Stimulated activated CD4-positive, alpha-beta T cell treated with anti-CD3 and anti-CD28 coated beads, Interleukin-4, amount 100 ng/mL, for 48 hours (primary cell): Measurements from ENCODE around the gene LTK.

Experiments used
- DNase-seq, 2 donors: peaks; one replicate each; pipeline ENCODE4 v3.0.0-alpha.2; 2020; ENCODE audit warnings: low read depth in 2 of 2

The LTK gene

DNA sequence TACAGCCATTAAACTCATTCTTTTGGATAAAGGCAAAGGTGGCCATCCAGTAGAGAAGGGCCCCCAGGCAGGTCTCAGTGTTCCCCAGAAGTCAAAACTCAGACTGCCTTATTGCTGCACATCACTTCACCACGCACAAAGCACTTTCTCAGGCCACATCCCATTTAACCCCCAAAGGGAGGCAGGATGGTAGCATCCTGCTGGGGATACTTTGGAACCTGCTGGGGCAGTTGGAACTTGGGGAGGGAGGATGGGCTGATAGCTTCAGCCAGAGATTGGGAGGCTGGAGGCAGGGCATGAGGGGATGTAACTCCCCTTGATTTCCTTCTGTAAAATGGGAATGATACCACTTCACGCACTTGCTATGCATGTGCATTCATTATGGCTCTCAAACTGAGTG, 15.0 kb downstream of the LTK start:
- DNase-seq = no peak

DNA sequence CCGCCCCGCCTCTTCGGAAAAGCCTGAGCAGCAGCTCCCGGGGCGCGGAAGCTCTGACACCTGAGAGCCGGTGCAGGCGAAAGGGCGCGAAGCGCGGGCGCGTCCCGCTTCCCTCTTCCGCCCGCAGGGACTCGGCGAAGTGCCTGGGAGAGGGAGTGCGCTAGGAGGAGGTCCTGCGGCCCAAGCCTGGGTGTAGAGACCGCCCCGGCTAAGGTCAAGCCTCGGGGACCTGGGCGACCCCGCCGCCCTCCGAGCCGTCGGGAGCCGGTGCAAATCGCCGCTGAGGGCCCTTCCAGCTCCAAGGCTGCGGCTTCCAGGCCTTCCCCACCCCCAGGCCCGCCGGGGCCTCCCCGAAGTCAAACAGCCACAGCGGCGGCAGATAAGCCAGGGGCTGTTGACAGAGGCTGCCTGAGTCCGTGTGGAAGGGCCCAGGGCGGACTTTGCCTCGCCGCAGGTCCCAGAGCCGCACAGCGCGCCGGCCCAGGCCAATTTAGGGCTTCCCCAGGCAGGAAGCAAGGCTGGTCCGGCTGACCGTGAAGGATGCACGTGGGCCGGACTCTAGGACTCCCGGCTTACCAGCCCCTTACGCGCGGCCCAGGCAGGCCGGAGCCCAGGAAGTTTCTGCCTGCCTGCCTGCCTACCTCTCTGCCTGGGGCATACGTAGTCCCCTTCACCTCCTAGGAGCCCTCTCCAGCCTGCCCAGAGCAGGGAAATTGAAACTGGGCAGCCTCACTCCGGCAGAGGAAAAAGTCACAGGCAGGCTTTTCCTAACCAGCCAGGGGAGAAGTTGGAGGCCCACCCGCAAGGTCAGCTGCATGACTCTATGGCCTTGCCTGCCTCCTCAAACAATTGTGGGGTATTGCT, 17.7 kb downstream of the LTK start:
- DNase-seq = no peak

DNA sequence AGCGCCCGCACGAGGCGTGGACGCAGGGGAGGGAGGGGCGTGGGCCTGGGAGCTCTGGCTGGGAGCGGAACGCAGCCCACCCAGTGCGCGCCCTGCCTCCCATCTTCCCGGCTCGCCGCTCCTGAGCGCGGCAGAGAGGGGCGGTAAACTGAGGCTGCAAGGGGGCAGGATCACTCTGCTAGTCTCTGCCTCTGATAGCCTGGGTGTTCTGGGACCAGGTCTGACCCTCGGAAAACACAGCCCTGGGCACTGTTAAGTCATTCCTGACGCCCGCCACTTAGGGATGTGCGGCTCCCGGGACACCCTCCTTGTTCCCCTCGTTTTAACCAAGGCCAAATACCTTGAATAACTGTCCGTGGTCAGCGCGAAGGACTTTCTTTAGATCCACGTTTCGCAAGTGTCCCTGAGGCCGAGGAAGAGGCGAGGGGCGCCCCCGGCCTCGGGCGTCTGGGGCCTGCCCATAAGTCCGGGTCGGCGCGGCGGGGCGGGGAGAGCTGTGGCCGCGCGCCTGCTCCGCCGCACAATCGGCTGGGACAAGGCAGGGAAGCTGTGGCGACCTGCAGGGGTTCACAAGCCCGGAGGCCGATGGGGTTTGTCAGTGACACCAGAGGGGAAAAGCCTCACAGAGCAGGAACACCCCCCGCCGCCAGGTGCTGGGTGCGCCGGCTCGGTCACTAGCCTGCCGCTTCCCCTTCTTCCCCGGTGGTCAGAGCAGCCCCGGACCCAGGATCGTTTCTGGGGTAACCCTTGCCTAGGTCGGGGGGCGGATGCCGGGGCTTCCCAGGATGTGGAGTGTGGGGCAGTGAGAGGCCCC, 18.5 kb downstream of the LTK start:
- DNase-seq = no peak

DNA sequence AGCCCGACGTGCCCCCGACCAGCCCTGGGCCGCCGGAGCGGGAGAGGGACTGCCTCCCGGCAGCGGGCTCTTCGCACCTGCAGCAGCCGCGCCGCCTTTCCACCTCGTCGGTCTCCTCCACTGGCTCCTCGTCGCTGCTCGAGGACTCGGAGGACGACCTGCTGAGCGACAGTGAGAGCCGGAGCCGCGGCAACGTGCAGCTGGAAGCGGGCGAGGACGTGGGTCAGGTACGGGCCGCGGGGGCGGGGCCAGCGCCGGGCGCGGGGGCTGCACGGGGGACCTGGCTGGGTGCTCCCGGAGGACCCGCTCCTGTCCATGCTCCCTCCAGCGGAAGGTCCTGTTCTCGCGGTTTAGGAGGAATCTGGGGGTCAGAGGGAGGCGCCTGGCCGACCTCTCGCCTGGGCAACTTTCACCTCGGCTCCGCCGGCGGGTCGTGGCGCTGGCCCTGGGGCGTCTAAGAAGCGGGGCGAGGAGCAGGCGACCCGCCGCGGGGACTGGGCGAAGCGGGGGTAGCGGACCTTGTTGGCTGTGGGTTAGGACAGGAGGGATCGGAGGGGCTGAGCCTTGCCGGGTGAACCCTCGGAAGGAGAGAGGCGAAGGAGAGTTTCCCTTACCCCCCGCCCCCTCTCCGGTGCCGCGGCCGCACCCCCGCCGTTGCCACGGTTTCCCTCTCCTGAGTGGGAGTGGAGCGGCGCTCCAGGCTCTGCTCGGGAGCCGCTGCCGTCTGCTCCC, 19.3 kb downstream of the LTK start:
- no peak for DNase-seq

DNA sequence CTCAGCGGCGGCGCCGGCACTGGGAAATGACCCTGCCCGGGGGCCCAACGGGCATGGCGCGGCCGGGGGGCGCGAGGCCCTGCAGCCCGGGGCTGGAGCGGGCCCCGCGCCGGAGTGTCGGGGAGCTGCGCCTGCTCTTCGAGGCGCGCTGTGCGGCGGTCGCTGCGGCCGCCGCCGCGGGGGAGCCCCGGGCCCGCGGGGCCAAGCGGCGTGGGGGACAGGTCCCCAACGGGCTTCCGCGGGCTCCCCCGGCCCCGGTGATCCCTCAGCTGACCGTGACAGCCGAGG, 19.8 kb downstream of the LTK start:
- no peak for DNase-seq

DNA sequence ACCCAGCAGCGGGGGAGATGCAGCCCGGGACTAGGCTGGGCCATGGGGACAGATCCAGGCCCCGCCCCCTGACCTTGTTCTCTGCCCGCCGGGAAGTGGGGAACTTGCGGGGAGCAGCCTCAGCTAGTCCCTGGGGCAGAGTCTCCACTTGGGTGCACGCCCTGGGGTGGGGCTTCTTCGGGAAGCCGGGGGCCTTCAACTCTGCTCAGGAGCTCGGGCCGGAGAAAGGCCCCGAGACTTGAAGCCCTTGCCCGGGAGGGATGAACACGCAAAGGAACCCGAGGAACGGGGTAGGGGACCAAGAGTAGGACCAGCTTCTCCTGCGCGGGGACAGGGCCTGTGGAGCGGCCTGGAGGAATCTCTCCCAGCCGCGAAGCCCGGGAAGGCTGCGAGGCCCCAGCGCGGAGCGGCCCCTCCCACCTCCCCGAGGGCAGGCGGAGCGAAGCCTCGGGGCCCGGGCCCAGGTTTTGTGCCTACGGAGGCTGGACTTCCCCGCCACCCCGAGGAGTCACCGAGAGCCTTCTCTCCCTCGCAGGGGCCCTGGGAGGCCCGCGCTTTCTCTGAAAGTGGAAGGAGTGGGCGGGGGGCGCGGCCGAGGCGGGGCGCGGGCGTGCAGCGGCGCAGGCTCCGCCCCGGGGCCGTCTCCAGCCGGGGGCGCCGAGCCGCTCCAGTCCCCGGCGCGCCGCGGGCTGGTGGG, 20.3 kb downstream of the LTK start, which contains the start of gene ITPKA:
TSS of gene ITPKA (plus strand) at position 670 of the 697 bp plus-strand sequence. CDS start 54 bp downstream, outside the sequence.
- DNase-seq = peak; percentile 86 to 87

DNA sequence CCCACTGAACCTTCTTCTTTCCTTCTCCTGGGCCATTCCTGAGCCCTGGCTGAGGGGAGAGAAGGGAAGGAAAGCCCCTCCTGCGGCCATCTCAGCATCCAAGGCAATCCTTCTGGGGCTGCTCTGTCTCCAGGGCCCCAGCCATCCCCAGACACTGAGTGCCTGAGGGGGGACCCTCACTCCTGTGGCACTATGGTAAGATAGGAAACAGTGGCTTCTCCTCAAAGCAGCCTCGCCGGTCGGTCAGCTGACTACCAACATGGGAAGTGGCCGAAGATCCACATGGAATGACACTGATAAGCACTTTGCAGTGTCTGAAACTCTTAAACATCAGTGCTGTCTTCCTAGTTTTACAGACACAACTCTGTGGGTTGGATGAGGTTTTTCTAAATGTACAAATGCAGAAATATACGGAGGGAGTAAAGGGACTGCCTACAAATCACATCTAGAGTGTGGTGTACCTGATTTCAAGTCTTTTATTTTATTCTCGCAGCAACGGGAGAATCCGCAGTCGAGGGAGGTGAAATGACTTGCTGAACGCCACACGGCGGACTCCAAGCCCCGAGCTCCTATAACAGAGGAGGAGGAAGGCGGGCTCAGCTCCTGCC, 20.9 kb downstream of the LTK start:
- DNase-seq = no peak

DNA sequence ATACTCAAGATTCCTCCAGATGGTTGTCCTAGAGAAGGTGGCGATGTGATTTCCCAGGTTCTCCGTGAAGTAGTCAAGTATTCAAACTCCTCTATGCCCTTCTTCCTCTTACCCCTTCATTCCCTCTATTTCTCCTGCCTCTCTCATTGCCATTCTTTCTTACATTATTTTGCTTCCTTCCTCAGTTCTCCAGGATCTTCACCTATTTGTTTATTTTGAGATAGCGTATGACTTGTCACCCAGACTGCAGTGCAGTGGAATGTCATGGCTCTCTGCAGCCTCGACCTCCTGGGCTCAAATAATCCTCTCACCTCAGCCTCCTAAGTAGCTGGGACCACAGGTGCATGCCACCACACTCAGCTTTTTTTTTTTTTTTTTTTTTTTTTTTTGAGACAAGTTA, 21.7 kb downstream of the LTK start:
- no peak for DNase-seq

DNA sequence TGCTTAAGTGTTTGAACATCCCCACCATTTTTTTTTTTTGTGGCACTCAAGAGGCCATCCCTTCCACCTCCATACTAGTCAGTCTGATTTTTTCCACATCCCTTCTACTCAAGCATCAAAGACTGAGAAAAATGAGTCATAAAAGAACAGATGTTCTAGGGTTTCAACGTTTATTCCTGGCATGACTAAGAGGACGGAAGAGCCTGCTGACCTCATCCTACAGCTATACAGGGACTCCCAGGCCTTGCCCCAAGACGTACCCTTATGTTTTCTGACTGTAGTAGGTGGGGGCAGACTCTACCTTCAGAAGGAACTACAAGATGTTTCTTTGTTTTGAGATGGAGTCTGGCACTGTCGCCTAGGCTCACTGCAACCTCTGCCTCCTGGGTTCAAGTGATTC, 23.3 kb downstream of the LTK start:
- DNase-seq = no peak

DNA sequence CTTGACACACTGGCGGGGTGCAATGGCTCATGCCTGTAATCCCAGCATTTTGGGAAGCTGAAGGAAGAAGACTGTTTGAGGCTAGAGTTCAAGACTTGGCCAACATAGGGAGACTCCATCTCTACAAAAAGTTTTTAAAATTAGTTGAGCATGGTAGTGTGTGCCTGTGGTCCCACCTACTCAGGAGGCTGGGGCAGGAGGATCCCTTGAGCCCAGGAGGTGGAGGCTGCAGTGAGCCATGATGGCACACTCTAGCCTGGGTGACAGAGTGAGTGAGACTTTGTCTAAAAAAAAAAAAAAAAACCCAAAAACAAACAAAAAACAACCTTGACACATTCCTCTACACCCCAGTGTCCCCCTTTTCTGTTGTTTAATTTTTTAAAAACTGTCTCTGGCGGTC, 24.0 kb downstream of the LTK start:
- DNase-seq = no peak

DNA sequence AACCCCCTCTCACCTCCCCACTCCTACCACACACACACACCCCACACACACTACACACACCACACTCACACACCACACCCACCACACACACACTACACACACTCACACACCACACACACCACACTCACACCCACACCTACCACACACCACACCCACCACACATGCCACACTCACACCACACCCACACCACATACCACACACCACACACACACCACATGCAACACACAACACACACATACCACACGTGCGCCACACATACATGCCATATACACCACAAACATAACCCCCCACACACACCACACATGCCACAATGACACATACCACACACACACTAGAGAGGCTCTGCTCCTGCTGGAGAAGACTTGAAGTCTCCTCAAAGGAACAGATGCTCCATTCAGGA, 25.8 kb downstream of the LTK start:
- DNase-seq = no peak

DNA sequence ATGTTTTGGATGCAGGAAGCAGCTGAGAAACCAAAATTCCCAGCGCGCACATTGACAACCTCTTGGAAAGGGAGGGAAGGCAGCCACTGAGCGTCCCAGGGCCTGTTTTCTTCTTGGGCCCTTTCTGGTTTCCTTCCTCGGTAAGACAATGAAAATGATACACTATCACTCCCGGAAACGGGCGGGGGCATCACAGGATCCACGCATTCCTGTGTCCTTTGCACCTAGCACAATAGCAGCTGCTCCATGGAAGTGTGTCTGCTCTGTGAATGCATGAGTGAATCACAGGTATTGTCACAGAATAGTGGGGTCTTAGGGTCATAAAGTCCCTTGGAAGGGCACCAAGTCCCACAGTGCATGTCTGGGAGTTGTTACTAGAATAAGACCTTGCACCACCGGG, 26.2 kb downstream of the LTK start:
- DNase-seq = no peak

DNA sequence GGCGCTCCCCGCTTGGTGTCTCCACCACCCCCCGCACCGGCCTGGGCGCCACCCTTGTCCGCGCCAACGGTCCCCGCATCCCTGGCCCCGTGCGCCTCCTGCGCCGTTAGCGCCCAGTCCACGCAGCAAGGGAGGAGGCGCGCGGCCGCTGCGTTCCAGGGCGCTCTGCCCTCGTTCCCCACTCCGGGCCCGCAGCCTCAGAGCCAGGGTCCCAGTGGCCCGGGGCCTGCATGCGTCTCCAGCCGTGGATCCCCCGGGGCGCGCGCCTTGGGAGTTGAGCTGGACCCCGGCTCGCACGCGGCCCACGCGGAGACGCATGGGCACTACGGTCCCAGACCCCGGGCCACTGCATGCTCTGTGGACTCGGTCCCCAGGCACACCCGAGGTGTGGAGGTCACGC, 27.3 kb downstream of the LTK start:
- DNase-seq = no peak

DNA sequence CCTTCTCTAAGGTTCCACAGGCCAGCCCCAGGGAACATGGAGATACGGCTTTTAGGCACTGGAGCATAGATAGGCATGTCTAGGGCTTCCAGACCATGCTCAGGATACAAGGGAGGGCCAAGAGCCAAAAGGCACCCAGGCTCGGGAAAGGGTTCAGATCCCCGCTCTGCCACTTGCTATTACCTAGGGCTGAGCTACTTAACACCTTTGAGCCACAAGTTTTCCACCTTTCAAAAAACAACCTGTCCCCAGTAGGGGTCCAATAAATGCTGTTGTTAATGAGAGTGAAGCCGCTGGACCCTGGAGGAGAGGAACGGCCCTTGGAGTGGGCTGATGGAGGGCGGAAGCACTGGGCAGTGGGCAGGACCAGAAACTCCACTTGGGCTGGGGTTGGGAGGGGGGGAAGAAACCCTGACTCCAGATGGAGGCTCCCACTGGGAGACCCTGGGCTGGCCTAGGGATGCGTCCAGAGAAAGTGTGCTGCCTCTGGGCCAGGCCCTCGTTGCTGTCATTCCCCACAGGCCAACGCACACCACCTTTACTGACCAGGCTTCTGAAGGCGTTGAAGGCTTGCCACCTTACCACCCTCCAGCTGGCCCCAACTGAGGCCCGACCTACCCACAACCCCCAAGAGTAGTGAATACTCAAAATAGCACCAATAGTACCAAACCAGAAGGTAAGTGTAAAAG, 28.5 kb downstream of the LTK start:
- no peak for DNase-seq

DNA sequence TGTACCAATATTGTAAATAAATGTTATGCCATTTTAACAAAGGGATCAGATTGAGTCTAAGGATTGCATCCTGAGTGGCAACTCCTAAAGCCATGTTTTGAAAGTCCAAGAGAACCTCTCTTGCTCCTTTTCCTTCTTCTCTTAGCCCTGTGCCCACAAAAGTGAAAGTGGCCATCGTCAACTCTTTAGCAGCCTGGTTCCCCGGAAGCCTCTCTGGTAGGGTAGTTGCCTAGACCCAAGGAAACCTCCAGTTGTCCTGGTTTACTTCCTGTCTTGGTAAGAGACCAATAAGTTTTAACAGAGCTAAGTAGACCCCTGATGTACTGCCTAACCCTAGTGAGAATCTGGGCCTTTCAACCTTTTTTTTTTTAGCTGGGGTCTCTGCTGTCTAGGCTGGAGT, 30.1 kb downstream of the LTK start:
- DNase-seq = no peak

DNA sequence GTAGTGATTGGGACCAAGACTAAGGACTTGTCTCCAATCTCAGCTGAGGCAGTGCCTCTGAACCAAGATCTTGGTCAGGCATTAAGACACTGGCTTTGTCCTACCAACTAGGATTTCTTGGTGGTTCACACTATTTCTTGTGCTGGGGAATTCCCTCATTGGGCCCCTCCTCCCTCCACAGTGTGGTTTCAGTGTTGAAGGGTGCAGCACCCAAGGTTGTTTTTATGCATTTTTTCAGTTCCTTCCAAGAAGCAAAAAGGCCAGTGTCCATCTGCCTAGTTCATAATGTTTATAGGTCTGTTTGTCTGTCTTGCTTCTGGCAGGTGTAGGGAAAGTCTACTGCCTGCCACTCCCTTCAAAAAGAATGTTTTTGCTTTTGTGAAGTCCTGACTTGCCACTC, 30.5 kb downstream of the LTK start:
- DNase-seq = no peak

DNA sequence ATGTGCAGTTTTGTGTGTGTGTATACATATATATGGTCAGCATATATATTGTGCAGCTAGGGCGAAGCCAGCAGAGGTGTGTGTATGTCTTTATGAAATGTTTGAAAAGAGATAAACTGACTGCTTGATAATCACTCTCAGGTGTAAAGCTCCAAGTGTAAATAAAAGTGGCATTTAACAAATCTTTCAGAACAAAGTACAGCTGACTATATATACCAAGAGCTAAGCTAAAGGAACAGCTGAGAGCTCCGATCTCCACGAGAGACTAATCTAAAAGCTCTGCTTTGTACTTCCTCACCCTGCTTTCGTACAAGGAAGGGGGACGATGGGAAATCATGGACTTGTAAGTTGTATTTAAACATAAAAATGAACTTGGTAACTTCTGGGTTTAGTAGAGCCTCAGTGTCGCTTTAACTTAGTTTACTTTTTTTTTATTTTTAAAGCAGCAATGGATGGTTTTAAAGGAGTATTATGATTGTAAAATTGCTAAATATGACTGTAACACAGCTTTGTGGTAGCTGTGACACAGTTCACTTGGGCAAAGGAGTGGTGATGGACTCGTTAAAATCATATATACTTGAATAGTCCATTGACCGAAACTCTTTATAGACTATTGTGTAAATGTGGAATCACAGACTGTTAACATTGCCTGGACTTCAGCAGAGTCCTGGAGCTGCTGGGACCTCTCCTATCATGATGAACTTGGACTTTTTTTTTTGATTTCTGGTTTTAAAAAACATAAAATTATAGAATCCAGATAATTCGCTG, 31.3 kb downstream of the LTK start:
- DNase-seq = no peak

DNA sequence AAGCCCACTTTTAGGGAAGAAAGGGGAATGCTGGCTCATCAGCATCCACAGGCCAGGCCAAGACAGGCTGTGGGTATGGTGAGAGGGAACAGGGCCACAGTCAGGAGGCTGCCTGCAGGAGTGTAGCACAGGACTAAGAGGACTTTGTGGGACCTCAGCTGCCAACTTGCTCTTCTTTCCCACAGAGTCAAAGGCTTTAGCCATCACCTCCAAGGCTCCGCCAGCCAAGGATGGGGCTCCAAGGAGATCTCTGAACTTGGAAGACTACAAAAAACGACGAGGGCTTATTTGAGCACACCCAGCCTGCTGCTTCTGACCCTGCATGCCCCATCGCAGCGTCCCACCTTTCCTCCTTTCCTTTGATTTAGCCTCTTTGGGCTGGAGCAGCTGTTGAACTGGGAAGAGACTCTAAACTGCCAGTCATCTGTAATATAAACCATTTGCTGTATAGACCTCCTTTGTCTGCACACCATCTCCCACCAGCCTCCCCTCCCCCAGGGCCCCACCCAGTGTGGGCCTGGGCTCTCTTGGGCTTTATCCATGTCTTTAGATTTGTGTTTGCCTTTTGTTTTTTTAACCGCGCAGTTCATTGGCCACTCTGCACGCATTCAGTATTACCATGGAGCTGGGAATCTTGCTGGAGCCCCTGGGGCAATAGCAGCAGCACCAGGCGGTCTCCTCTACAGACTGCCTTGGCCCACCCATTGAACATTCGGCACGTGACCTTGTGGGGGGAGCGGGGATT, 33.1 kb downstream of the LTK start:
- DNase-seq = no peak

DNA sequence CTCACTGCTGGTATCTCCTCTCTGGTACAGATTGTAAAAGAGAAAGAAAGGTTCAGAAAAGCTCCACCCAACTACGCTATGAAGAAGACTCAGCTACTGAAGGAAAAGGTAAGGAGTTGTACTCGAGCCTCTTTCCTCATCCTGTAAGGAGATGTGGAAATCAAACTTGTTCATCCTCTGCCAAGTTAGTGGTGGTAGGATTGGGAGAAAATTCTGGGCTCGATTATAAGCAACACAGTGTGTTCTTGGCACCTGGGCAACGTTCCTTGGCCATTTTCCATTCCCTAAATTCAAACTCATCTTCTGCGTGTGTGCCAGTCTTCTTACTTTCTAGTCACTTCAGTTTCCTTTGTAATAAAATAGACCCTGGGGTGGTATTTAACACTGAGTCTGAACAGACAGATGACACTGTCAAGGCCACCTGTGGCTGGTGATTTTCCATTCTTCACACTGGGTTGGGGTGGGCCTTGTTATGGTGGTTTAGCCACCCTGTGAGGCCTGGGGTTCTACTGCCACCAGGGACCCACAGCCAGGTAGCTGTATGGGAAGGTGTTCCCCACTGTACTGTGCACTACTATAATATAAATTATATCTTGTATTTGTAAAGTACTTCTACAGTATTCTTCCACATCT, 37.1 kb downstream of the LTK start:
- DNase-seq = no peak
